DOHH2 (cell line): Measurements from ENCODE around the gene FUT7.

Source experiments
- H3F3A ChIP-seq: fragments of 200-600 bp; sonication (generic), shearing (Covaris generic); 2 replicates; pipeline ENCODE4 v1.6.0; 2016; ENCODE audit warnings: antibody characterized with exemption, mild to moderate bottlenecking; ENCODE audit not compliant: control insufficient read depth, insufficient read depth
- H3K27ac ChIP-seq: fragments of 200-600 bp; sonication (generic); 2 replicates; pipeline ENCODE4 v1.5.1; 2014; ENCODE audit warnings: low read depth, mild to moderate bottlenecking, low read length, moderate library complexity
- H3K27me3 ChIP-seq: fragments of 200-600 bp; sonication (generic); 2 replicates; pipeline ENCODE4 v1.6.1; 2014; ENCODE audit warnings: mild to moderate bottlenecking, low read length, mixed read lengths; ENCODE audit not compliant: control insufficient read depth
- H3K36me3 ChIP-seq: fragments of 200-600 bp; sonication (generic); 2 replicates; pipeline ENCODE4 v1.6.1; 2014; ENCODE audit warnings: mild to moderate bottlenecking, low read length, moderate library complexity, mixed read lengths; ENCODE audit not compliant: control insufficient read depth
- H3K4me1 ChIP-seq: fragments of 200-600 bp; sonication (generic); 2 replicates; pipeline ENCODE4 v1.6.1; 2014; ENCODE audit warnings: mild to moderate bottlenecking, low read length, mixed read lengths; ENCODE audit not compliant: control insufficient read depth
- H3K4me2 ChIP-seq: fragments of 200-600 bp; sonication (generic); 2 replicates; pipeline ENCODE4 v1.6.0; 2014; ENCODE audit warnings: mild to moderate bottlenecking, low read length, moderate library complexity
- H3K4me3 ChIP-seq: fragments of 200-600 bp; sonication (generic); 2 replicates; pipeline ENCODE4 v1.5.1; 2014; ENCODE audit warnings: mild to moderate bottlenecking, low read length, mixed read lengths
- H3K79me2 ChIP-seq: fragments of 200-600 bp; sonication (generic); 2 replicates; pipeline ENCODE4 v1.6.1; 2014; ENCODE audit warnings: mild to moderate bottlenecking, low read length, mixed read lengths; ENCODE audit not compliant: control insufficient read depth
- H3K9me2 ChIP-seq: fragments of 200-600 bp; sonication (generic); replicated peaks from 2 replicates; pipeline ENCODE4 v1.6.1; 2014; ENCODE audit warnings: mild to moderate bottlenecking, low read length, mixed read lengths; ENCODE audit not compliant: control insufficient read depth
- H3K9me3 ChIP-seq: fragments of 200-600 bp; sonication (generic); 2 replicates; pipeline ENCODE4 v1.6.1; 2014; ENCODE audit warnings: antibody characterized with exemption, low read length, mixed read lengths; ENCODE audit not compliant: control insufficient read depth, insufficient read depth
- H4K20me1 ChIP-seq: fragments of 200-600 bp; sonication (generic); 2 replicates; pipeline ENCODE4 v1.6.0; 2014; ENCODE audit warnings: low read depth, mild to moderate bottlenecking, antibody characterized with exemption, low read length, moderate library complexity; ENCODE audit not compliant: control insufficient read depth, insufficient read depth
- EZH2phosphoT487 ChIP-seq: fragments of 200-600 bp; sonication (generic); IDR thresholded peaks from 2 replicates; pipeline ENCODE4 v1.6.1; 2017; ENCODE audit warnings: borderline replicate concordance, mild to moderate bottlenecking, antibody characterized with exemption, low read length, moderate library complexity, mixed read lengths
- TF ChIP-seq, protein P1 (sequence below): fragments of 200-600 bp; sonication (generic); IDR thresholded peaks from one replicate; pipeline ENCODE4 v1.5.1; 2014; ENCODE audit warnings: antibody characterized with exemption, mild to moderate bottlenecking, low read depth, low read length; ENCODE audit not compliant: poor library complexity, severe bottlenecking

FUT7 gene

DNA sequence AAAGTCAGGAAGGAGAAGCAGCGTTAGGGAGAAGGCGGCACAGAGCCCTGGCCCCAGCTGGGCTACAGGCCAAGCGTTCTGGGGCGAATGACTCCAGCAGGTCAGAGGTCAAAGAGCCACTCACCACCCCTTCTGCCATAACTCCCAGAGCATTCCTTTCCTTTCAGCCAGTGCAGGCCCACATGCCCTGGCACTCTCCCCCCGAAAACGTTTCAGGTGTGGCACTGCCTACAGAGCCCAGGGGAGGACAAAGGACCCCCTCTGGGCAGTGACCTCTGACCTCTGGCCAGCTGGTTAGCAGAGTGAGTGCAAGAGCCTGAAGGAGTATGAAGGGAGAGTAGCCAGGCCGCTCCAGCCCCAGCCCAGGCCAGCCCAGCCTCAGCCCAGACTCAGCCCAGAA is 8.7 kb downstream of the FUT7 start:
- Histone ChIP-seq H3K4me3 (no peak overlapping the region), H3K27ac (no peak overlapping the region), H3K9me2 (no peaks in the 10 kb centered on the region), H3K9me3 (no peaks in the 10 kb centered on the region), H3K4me2 (no peak overlapping the region), H3F3A (no peaks in the 10 kb centered on the region), H4K20me1 (no peaks in the 10 kb centered on the region), H3K36me3 (no peaks in the 10 kb centered on the region), H3K27me3 (peaks cover 16% of the 10 kb centered on the region), H3K79me2 (no peaks in the 10 kb centered on the region), H3K4me1 (peaks cover 12% of the 10 kb centered on the region)
- TF ChIP-seq EZH2phosphoT487: no peak
- TF ChIP-seq, protein P1, sequence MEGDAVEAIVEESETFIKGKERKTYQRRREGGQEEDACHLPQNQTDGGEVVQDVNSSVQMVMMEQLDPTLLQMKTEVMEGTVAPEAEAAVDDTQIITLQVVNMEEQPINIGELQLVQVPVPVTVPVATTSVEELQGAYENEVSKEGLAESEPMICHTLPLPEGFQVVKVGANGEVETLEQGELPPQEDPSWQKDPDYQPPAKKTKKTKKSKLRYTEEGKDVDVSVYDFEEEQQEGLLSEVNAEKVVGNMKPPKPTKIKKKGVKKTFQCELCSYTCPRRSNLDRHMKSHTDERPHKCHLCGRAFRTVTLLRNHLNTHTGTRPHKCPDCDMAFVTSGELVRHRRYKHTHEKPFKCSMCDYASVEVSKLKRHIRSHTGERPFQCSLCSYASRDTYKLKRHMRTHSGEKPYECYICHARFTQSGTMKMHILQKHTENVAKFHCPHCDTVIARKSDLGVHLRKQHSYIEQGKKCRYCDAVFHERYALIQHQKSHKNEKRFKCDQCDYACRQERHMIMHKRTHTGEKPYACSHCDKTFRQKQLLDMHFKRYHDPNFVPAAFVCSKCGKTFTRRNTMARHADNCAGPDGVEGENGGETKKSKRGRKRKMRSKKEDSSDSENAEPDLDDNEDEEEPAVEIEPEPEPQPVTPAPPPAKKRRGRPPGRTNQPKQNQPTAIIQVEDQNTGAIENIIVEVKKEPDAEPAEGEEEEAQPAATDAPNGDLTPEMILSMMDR: no peak

DNA sequence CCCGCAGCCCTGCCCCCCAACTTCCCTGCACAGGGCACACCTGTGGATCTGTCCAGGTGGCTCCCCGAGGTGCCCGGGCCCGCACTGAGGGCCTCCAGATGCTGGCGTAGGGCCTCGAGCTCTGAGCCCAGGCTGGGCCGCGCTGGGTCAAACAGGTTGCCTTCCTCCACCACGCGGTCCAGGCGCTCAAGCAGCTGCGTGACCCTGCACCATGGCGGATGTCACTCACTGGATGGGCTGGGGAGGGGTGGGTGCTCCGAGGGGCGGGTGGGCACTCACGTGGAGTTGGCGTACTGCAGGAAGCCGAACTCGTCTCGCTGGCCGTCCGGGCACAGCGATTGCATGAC is 9.3 kb downstream of the FUT7 start:
- Histone ChIP-seq H3K4me2 (no peak overlapping the region), H3K36me3 (no peaks in the 10 kb centered on the region), H3K79me2 (no peaks in the 10 kb centered on the region), H3K27ac (no peak overlapping the region), H3K4me3 (no peak overlapping the region), H3K4me1 (peaks cover 12% of the 10 kb centered on the region), H3F3A (no peaks in the 10 kb centered on the region), H3K27me3 (peaks cover 16% of the 10 kb centered on the region), H4K20me1 (no peaks in the 10 kb centered on the region), H3K9me3 (no peaks in the 10 kb centered on the region), H3K9me2 (no peaks in the 10 kb centered on the region)
- TF ChIP-seq, protein P1: no peak
- TF ChIP-seq EZH2phosphoT487: no peak

DNA sequence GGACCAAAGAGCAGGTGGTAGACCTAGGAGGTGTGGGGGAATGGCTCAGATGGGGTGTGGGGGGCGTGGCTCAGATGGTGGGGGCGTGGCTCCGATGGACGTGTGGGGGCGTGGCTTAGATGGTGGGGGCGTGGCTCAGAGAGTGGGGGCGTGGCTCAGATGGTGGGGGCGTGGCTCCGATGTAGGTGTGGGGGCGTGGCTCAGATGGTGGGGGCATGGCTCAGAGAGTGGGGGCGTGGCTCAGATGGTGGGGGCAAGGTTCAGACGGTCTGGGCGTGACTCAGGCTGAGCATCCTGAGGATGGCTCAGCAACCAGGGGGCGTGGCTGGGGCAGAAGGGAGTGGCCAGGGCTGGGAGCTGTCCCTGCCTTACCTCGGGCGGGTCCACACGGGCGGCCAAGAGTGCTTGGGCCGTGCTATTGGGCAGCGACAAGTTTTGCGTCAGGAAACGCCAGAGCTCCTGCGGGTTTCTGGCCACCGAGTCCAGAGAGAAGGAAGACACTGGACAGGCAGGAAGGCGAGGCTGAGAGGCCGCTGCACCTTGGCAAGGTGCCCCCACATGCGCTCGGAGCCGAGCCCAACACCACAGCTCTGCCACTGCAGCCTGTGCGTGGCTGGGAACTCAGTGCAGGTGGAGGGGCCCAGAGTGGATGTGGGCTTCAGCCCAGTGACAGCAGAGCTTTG is 9.8 kb downstream of the FUT7 start:
- no peaks in the 10 kb centered on the region for H3F3A ChIP-seq
- H3K27ac ChIP-seq: no peak overlapping the region
- peaks cover 12% of the 10 kb centered on the region for H3K27me3 ChIP-seq
- H3K9me3 ChIP-seq: no peaks in the 10 kb centered on the region
- H3K79me2 ChIP-seq: no peaks in the 10 kb centered on the region
- no peaks in the 10 kb centered on the region for H3K36me3 ChIP-seq
- TF ChIP-seq, protein P1: no peak
- no peak for TF ChIP-seq EZH2phosphoT487
- H3K9me2 ChIP-seq: no peaks in the 10 kb centered on the region
- H3K4me3 ChIP-seq: no peak overlapping the region
- no peak overlapping the region for H3K4me2 ChIP-seq
- H4K20me1 ChIP-seq: no peaks in the 10 kb centered on the region
- H3K4me1 ChIP-seq: peaks cover 12% of the 10 kb centered on the region
